OCI-LY1 (cell line): ENCODE measurements around the gene KCTD8.

ENCODE experiments used
- H2AFZ ChIP-seq: fragments of 200-600 bp; sonication (generic), shearing (Covaris generic); 2 replicates; pipeline ENCODE4 v1.6.0; 2014; ENCODE audit warnings: antibody characterized with exemption, mild to moderate bottlenecking, low read length
- H3F3A ChIP-seq: fragments of 200-600 bp; sonication (generic), shearing (Covaris generic); 2 replicates; pipeline ENCODE4 v1.6.0; 2014; ENCODE audit warnings: mild to moderate bottlenecking, antibody characterized with exemption, low read length, moderate library complexity; ENCODE audit not compliant: insufficient read depth
- H3K27ac ChIP-seq: fragments of 200-600 bp; sonication (generic); 2 replicates; pipeline ENCODE4 v1.5.1; 2014; ENCODE audit warnings: low read length, mixed run types, mild to moderate bottlenecking, low read depth; ENCODE audit not compliant: poor library complexity, severe bottlenecking
- H3K27me3 ChIP-seq: fragments of 200-600 bp; sonication (generic); 2 replicates; pipeline ENCODE4 v1.6.0; 2014; ENCODE audit warnings: antibody characterized with exemption, mild to moderate bottlenecking, low read length, moderate library complexity; ENCODE audit not compliant: insufficient read depth
- H3K36me3 ChIP-seq: fragments of 200-600 bp; sonication (generic); 2 replicates; pipeline ENCODE4 v1.6.1; 2014; ENCODE audit warnings: mild to moderate bottlenecking, antibody characterized with exemption, low read length, moderate library complexity, mixed read lengths; ENCODE audit not compliant: insufficient read depth
- H3K4me1 ChIP-seq: fragments of 200-600 bp; sonication (generic); 2 replicates; pipeline ENCODE4 v1.5.1; 2014; ENCODE audit warnings: mild to moderate bottlenecking, low read length, moderate library complexity; ENCODE audit not compliant: insufficient read depth, severe bottlenecking
- H3K4me2 ChIP-seq: fragments of 200-600 bp; sonication (generic), shearing (Covaris generic); 2 replicates; pipeline ENCODE4 v1.6.1; 2014; ENCODE audit warnings: low read length
- H3K4me3 ChIP-seq: fragments of 200-600 bp; sonication (generic); 2 replicates; pipeline ENCODE4 v1.5.1; 2014; ENCODE audit warnings: low read length, low read depth, mild to moderate bottlenecking, mixed read lengths; ENCODE audit not compliant: poor library complexity, severe bottlenecking
- H3K79me2 ChIP-seq: fragments of 200-600 bp; shearing (Covaris generic); 2 replicates; pipeline ENCODE4 v1.6.1; 2016; ENCODE audit warnings: mixed run types, low read length, mixed read lengths; ENCODE audit not compliant: insufficient read depth
- H3K9ac ChIP-seq: fragments of 200-600 bp; sonication (generic), shearing (Covaris generic); 2 replicates; pipeline ENCODE4 v1.6.1; 2014; ENCODE audit warnings: mild to moderate bottlenecking, low read length, mixed read lengths
- H3K9me2 ChIP-seq: fragments of 200-600 bp; sonication (generic), shearing (Covaris generic); 2 replicates; pipeline ENCODE4 v1.6.1; 2014; ENCODE audit warnings: low read depth, mild to moderate bottlenecking, low read length, mixed read lengths
- H3K9me3 ChIP-seq: fragments of 200-600 bp; shearing (Covaris generic); 2 replicates; pipeline ENCODE4 v1.6.1; 2014; ENCODE audit warnings: low read length, mixed read lengths
- H4K20me1 ChIP-seq: fragments of 200-600 bp; sonication (generic), shearing (Covaris generic); 2 replicates; pipeline ENCODE4 v1.6.0; 2016; ENCODE audit warnings: mild to moderate bottlenecking, low read length; ENCODE audit not compliant: insufficient read depth
- EZH2 ChIP-seq: fragments of 200-600 bp; sonication (generic), shearing (Covaris generic); IDR thresholded peaks from 2 replicates; pipeline ENCODE4 v1.8.0; 2017; ENCODE audit warnings: borderline replicate concordance, mixed run types, mild to moderate bottlenecking, antibody characterized with exemption, low read length, moderate library complexity, mixed read lengths
- TF ChIP-seq, protein P1 (sequence below): fragments of 200-600 bp; sonication (generic), shearing (Covaris generic); IDR thresholded peaks from 2 replicates; pipeline ENCODE4 v1.5.1; 2017; ENCODE audit warnings: mild to moderate bottlenecking, antibody characterized with exemption, low read length, moderate library complexity, mixed read lengths

The KCTD8 gene

DNA sequence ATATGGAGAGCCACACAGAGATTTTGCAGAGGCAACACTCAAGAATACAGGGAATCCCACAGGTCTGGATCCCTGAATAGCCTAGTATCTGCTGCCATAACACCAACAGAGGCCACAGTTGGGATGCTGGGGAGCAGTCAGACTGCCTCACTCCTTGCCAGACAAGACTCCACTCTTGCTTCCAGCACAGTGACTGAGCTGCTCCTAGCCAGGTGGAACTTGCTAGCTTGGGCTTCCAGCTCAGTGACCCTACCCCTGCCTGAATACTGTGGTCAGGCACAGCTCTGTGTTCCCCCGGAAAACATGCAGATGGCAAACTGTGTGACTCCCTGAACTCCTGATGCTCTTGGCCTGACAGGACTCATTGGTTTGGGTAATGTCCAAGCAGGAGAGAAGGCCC is 251.8 kb downstream of the KCTD8 start:
- no peaks in the 10 kb centered on the region for H3K79me2 ChIP-seq
- no peak overlapping the region for H3K27ac ChIP-seq
- no peaks in the 10 kb centered on the region for H3F3A ChIP-seq
- no peak overlapping the region for H3K4me2 ChIP-seq
- H3K4me1 ChIP-seq, result no peaks in the 10 kb centered on the region
- no peaks in the 10 kb centered on the region for H3K9me2 ChIP-seq
- H3K4me3 ChIP-seq, result no peak overlapping the region
- H3K27me3 ChIP-seq, result no peaks in the 10 kb centered on the region
- H4K20me1 ChIP-seq, result no peaks in the 10 kb centered on the region
- H2AFZ ChIP-seq, result no peak overlapping the region
- no peak overlapping the region for H3K9ac ChIP-seq
- H3K36me3 ChIP-seq, result no peaks in the 10 kb centered on the region
- H3K9me3 ChIP-seq, result no peaks in the 10 kb centered on the region
- TF ChIP-seq, protein P1, sequence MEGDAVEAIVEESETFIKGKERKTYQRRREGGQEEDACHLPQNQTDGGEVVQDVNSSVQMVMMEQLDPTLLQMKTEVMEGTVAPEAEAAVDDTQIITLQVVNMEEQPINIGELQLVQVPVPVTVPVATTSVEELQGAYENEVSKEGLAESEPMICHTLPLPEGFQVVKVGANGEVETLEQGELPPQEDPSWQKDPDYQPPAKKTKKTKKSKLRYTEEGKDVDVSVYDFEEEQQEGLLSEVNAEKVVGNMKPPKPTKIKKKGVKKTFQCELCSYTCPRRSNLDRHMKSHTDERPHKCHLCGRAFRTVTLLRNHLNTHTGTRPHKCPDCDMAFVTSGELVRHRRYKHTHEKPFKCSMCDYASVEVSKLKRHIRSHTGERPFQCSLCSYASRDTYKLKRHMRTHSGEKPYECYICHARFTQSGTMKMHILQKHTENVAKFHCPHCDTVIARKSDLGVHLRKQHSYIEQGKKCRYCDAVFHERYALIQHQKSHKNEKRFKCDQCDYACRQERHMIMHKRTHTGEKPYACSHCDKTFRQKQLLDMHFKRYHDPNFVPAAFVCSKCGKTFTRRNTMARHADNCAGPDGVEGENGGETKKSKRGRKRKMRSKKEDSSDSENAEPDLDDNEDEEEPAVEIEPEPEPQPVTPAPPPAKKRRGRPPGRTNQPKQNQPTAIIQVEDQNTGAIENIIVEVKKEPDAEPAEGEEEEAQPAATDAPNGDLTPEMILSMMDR, result no peak

GRCh38 chr4:44194365-44194764 is 254.2 kb downstream of the KCTD8 start:
- no peaks in the 10 kb centered on the region for H3F3A ChIP-seq
- H3K27me3 ChIP-seq, result no peaks in the 10 kb centered on the region
- no peak overlapping the region for H3K4me3 ChIP-seq
- H3K36me3 ChIP-seq, result no peaks in the 10 kb centered on the region
- no peaks in the 10 kb centered on the region for H4K20me1 ChIP-seq
- no peak overlapping the region for H3K9ac ChIP-seq
- no peak overlapping the region for H2AFZ ChIP-seq
- H3K4me1 ChIP-seq, result no peaks in the 10 kb centered on the region
- TF ChIP-seq EZH2, result no peak
- TF ChIP-seq, protein P1, result no peak
- H3K9me2 ChIP-seq, result no peaks in the 10 kb centered on the region
- H3K27ac ChIP-seq, result no peak overlapping the region
- no peaks in the 10 kb centered on the region for H3K9me3 ChIP-seq
- no peak overlapping the region for H3K4me2 ChIP-seq
- no peaks in the 10 kb centered on the region for H3K79me2 ChIP-seq

- Histone ChIP-seq H3K4me3 (no peak overlapping the region), H4K20me1 (no peaks in the 10 kb centered on the region), H3K27me3 (no peaks in the 10 kb centered on the region), H3K79me2 (no peaks in the 10 kb centered on the region), H3K36me3 (no peaks in the 10 kb centered on the region), H3K9me3 (no peaks in the 10 kb centered on the region), H3K9ac (no peak overlapping the region), H3K4me1 (no peaks in the 10 kb centered on the region), H3K9me2 (no peaks in the 10 kb centered on the region), H3K27ac (no peak overlapping the region), H2AFZ (no peak overlapping the region), H3K4me2 (no peak overlapping the region), H3F3A (no peaks in the 10 kb centered on the region)
- TF ChIP-seq, protein P1, result no peak
- no peak for TF ChIP-seq EZH2
Measured at GRCh38 chr4:44186850-44187246, 261.8 kb downstream of the KCTD8 start.
